HG03066 (cell line): Measurements from ENCODE around the gene NKD1.

Source experiments
- ATAC-seq: cut with Tn5 transposase; IDR thresholded peaks from one replicate; pipeline ENCODE4 v1.9.1; 2021; ENCODE audit warnings: low read depth; ENCODE audit not compliant: unreplicated experiment

Gene NKD1

GRCh38 chr16:50555952-50556673 is 7.9 kb downstream of the NKD1 start:
- ATAC-seq: no peak

GRCh38 chr16:50557046-50557445 is 8.8 kb downstream of the NKD1 start:
- ATAC-seq: no peak

- no peak for ATAC-seq
These were observed 10.7 kb downstream of the NKD1 start for GRCh38 chr16:50558913-50559312.

- ATAC-seq: no peak
These were observed 11.1 kb downstream of the NKD1 start for GRCh38 chr16:50559342-50559741.

GRCh38 chr16:50559804-50560514 is 11.8 kb downstream of the NKD1 start:
- ATAC-seq: no peak

- no peak for ATAC-seq
These were observed 13.0 kb downstream of the NKD1 start for GRCh38 chr16:50560903-50561863.

GRCh38 chr16:50562657-50563056 is 14.5 kb downstream of the NKD1 start:
- ATAC-seq: no peak

- no peak for ATAC-seq
These were observed 15.8 kb downstream of the NKD1 start for GRCh38 chr16:50563989-50564388.

GRCh38 chr16:50565428-50565827 is 17.2 kb downstream of the NKD1 start:
- no peak for ATAC-seq

GRCh38 chr16:50566014-50566962 is 18.1 kb downstream of the NKD1 start:
- no peak for ATAC-seq

- ATAC-seq: no peak
These were observed 19.5 kb downstream of the NKD1 start for GRCh38 chr16:50567651-50568050.

- no peak for ATAC-seq
These were observed 20.1 kb downstream of the NKD1 start for GRCh38 chr16:50568187-50568815.

GRCh38 chr16:50570354-50570753 is 22.2 kb downstream of the NKD1 start:
- no peak for ATAC-seq

- no peak for ATAC-seq
These were observed 22.8 kb downstream of the NKD1 start for GRCh38 chr16:50570808-50571598.

- ATAC-seq: no peak
These were observed 23.6 kb downstream of the NKD1 start for GRCh38 chr16:50571786-50572185.

- no peak for ATAC-seq
These were observed 24.5 kb downstream of the NKD1 start for GRCh38 chr16:50572700-50573099.

GRCh38 chr16:50573279-50573678 is 25.1 kb downstream of the NKD1 start:
- ATAC-seq: no peak

GRCh38 chr16:50573947-50574744 is 25.9 kb downstream of the NKD1 start:
- no peak for ATAC-seq
